Caco-2 (cell line): Measurements from ENCODE around the gene PARP12. TPM values are rescaled to one million over a fixed set of nuclear protein-coding genes. Genes with fewer than 3 reads are reported as not detected.

Source experiments
- BruUV-seq: library from RNA; stranded (reverse); fragments of 400-500 nt; replicated peaks from 2 replicates; lab custom pipeline; 2021; lab: Mats Ljungman, UMichigan
- CTCF ChIA-PET: fragments of 300-600 bp; sonication (Branson Sonifier 250); formaldehyde crosslinking; loops from one replicate; lab custom pipeline; 2022; ENCODE audit warnings: antibody characterized with exemption; lab: Charles Lee
- POLR2A ChIA-PET: fragments of 300-600 bp; sonication (Branson Sonifier 250); formaldehyde crosslinking; loops from one replicate; lab custom pipeline; 2022; ENCODE audit warnings: antibody characterized with exemption; lab: Charles Lee
- DNase-seq, 2 experiments: peaks; one replicate each; pipeline versions ENCODE4 v3.0.0 to v3.0.0-alpha.2; 2020 to 2022
- H3K27me3 ChIP-seq: replicated peaks from 2 replicates; pipeline ENCODE4 v1.6.0; 2011; ENCODE audit warnings: low read length; ENCODE audit not compliant: control insufficient read depth, insufficient read depth
- H3K36me3 ChIP-seq: 2 replicates; pipeline ENCODE4 v1.5.1; 2011; ENCODE audit warnings: low read length; ENCODE audit not compliant: control insufficient read depth, insufficient read depth
- H3K4me1 ChIP-seq: fragments of 250-450 bp; sonication (Bioruptor Pico); 2 replicates; pipeline ENCODE4 v1.5.1; 2020; ENCODE audit warnings: mild to moderate bottlenecking
- H3K4me3 ChIP-seq: 2 replicates; pipeline ENCODE4 v1.5.1; 2011; ENCODE audit warnings: low read depth, mild to moderate bottlenecking, control low read depth, low read length
- H3K9me3 ChIP-seq: fragments of 250-450 bp; sonication (Bioruptor Pico); 2 replicates; pipeline ENCODE4 v1.5.1; 2020; ENCODE audit warnings: mild to moderate bottlenecking, moderate library complexity
- H3K27ac Mint-ChIP-seq: one replicate; pipeline ENCODE4 v1.8.0; 2022; ENCODE audit warnings: mixed read lengths; ENCODE audit not compliant: unreplicated experiment
- H3K27me3 Mint-ChIP-seq: one replicate; pipeline ENCODE4 v1.8.0; 2022; ENCODE audit warnings: mixed read lengths; ENCODE audit not compliant: insufficient read depth, unreplicated experiment
- H3K36me3 Mint-ChIP-seq: one replicate; pipeline ENCODE4 v1.8.0; 2022; ENCODE audit warnings: mild to moderate bottlenecking, mixed read lengths; ENCODE audit not compliant: insufficient read depth, unreplicated experiment
- H3K4me1 Mint-ChIP-seq: one replicate; pipeline ENCODE4 v1.8.0; 2022; ENCODE audit warnings: low read depth, mixed read lengths; ENCODE audit not compliant: unreplicated experiment
- H3K4me3 Mint-ChIP-seq: one replicate; pipeline ENCODE4 v1.8.0; 2022; ENCODE audit warnings: mild to moderate bottlenecking, moderate library complexity, mixed read lengths; ENCODE audit not compliant: unreplicated experiment
- H3K9me3 Mint-ChIP-seq: one replicate; pipeline ENCODE4 v1.8.0; 2022; ENCODE audit warnings: mixed read lengths; ENCODE audit not compliant: unreplicated experiment
- intact Hi-C: fragments of 100-400 bp; cut with micrococcal nuclease; formaldehyde crosslinking; loops from one replicate; pipeline ENCODE4 v1.10.0; 2022; ENCODE audit not compliant: unreplicated experiment
- total RNA-seq: library from RNA; stranded (reverse); gene quantifications from 2 replicates; pipeline ENCODE4 v1.2.3, GENCODE V29; 2022
- TF ChIP-seq, protein P1 (sequence below), 2 experiments: fragments of 200-600 bp in 1 of 2; IDR thresholded peaks; 1 replicate in 1 of 2; 2 replicates in 1 of 2; pipeline versions ENCODE4 v1.5.1 to v1.8.0; 2011 to 2022; ENCODE audit warnings: antibody characterized with exemption in 1 of 2, control low read depth in 1 of 2, inconsistent platforms in 1 of 2, low read depth in 1 of 2, low read length in 1 of 2, mild to moderate bottlenecking in 1 of 2, moderate library complexity in 1 of 2; ENCODE audit not compliant: insufficient read depth in 1 of 2, severe bottlenecking in 1 of 2, unreplicated experiment in 1 of 2

Gene PARP12
- total RNA-seq, 1 experiment from 2014 or later: 20.2 TPM

GRCh38 chr7:140059273-140060242, 3.2 kb downstream of the PARP12 start:
- TF ChIP-seq, protein P1, sequence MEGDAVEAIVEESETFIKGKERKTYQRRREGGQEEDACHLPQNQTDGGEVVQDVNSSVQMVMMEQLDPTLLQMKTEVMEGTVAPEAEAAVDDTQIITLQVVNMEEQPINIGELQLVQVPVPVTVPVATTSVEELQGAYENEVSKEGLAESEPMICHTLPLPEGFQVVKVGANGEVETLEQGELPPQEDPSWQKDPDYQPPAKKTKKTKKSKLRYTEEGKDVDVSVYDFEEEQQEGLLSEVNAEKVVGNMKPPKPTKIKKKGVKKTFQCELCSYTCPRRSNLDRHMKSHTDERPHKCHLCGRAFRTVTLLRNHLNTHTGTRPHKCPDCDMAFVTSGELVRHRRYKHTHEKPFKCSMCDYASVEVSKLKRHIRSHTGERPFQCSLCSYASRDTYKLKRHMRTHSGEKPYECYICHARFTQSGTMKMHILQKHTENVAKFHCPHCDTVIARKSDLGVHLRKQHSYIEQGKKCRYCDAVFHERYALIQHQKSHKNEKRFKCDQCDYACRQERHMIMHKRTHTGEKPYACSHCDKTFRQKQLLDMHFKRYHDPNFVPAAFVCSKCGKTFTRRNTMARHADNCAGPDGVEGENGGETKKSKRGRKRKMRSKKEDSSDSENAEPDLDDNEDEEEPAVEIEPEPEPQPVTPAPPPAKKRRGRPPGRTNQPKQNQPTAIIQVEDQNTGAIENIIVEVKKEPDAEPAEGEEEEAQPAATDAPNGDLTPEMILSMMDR (IDR thresholded peaks at IDR 0.05; ENCODE audit: insufficient read depth in 1 of 2, low read depth in 1 of 2, low read length in 1 of 2, severe bottlenecking in 1 of 2, unreplicated experiment in 1 of 2): no peak
- no peak overlapping the region for H3K27ac Mint-ChIP-seq
- H3K4me3 Mint-ChIP-seq: no peak overlapping the region
- Histone ChIP-seq H3K36me3 (no peaks in the 10 kb centered on the region), H3K9me3 (no peaks in the 10 kb centered on the region), H3K4me1 (no peaks in the 10 kb centered on the region), H3K27me3 (no peaks in the 10 kb centered on the region), H3K4me3 (no peak overlapping the region)
- intact Hi-C loops: no loop called here
- ChIA-PET CTCF (no interaction called here), POLR2A (no interaction called here)
- H3K4me1 Mint-ChIP-seq: peaks cover 15% of the 10 kb centered on the region
- no peaks in the 10 kb centered on the region for H3K9me3 Mint-ChIP-seq
- DNase-seq: no peak
- no peaks in the 10 kb centered on the region for H3K27me3 Mint-ChIP-seq
- H3K36me3 Mint-ChIP-seq: peaks cover 6% of the 10 kb centered on the region
- BruUV-seq: no TSS peak

DNA sequence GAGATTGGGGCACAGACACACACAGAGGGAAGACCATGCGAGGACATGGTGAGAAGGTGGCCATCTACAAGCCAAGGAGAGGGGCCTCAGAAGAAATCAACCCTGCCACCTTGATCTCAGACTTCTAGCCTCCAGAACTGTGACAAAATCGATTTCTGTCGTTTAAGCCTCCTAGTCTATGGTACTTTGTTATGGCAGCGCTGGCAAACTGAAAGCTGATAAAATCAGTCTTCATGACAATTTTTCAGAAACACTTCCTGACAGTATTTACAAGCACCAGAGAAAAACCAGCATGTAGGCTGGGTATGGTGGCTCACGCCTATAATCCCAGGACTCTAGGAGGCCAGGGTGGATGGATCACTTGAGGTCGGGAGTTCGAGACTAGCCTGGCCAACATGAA, 4.2 kb downstream of the PARP12 start:
- Mint-ChIP-seq H3K27me3 (no peaks in the 10 kb centered on the region), H3K9me3 (no peaks in the 10 kb centered on the region), H3K36me3 (no peaks in the 10 kb centered on the region), H3K4me3 (no peak overlapping the region), H3K4me1 (peaks cover 8% of the 10 kb centered on the region), H3K27ac (no peak overlapping the region)
- BruUV-seq: no TSS peak
- POLR2A ChIA-PET: no interaction called here
- intact Hi-C loops: no loop called here
- no peaks in the 10 kb centered on the region for H3K4me1 ChIP-seq
- H3K27me3 ChIP-seq: no peaks in the 10 kb centered on the region
- H3K4me3 ChIP-seq: no peak overlapping the region
- no peaks in the 10 kb centered on the region for H3K9me3 ChIP-seq
- H3K36me3 ChIP-seq: no peaks in the 10 kb centered on the region
- TF ChIP-seq, protein P1 (IDR thresholded peaks at IDR 0.05; ENCODE audit: insufficient read depth in 1 of 2, low read depth in 1 of 2, low read length in 1 of 2, severe bottlenecking in 1 of 2, unreplicated experiment in 1 of 2): no peak
- CTCF ChIA-PET: no interaction called here
- no peak for DNase-seq

DNA sequence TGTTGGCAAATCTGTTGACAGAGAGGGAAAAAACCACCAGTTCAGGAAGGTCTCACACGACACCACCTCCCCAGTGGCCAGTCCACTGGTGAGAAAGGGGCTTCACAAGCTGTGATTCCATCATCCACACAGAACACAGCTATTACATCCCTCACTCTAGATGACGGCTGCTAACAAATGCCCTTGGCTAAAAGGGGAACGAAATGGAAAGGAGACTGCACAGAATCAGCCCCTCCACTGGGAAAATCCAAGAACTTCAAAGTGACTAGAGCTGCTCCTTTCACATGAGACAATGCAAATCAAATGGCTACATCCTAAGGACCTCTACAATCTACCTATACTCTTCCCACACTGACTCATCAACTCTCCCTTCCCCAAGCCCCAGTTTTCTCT, 5.6 kb downstream of the PARP12 start:
- DNase-seq: no peak
- ChIA-PET CTCF (no interaction called here), POLR2A (interaction anchor here (0.7 kb wide), 1 partner anchor 120 kb away, joined by 3 read pairs; the partner anchor contains the start of gene KDM7A)
- no TSS peak for BruUV-seq
- TF ChIP-seq, protein P1 (IDR thresholded peaks at IDR 0.05; ENCODE audit: insufficient read depth in 1 of 2, low read depth in 1 of 2, low read length in 1 of 2, severe bottlenecking in 1 of 2, unreplicated experiment in 1 of 2): no peak
- Histone ChIP-seq H3K36me3 (no peaks in the 10 kb centered on the region), H3K4me1 (no peaks in the 10 kb centered on the region), H3K27me3 (no peaks in the 10 kb centered on the region), H3K4me3 (no peak overlapping the region), H3K9me3 (no peaks in the 10 kb centered on the region)
- H3K4me3 Mint-ChIP-seq: no peak overlapping the region
- H3K27ac Mint-ChIP-seq: no peak overlapping the region
- H3K4me1 Mint-ChIP-seq: peaks cover 8% of the 10 kb centered on the region
- no peaks in the 10 kb centered on the region for H3K9me3 Mint-ChIP-seq
- H3K36me3 Mint-ChIP-seq: peaks cover 4% of the 10 kb centered on the region
- H3K27me3 Mint-ChIP-seq: no peaks in the 10 kb centered on the region
- intact Hi-C loops: no loop called here
